Motor neuron (in vitro differentiated cells): ENCODE results near the gene FOXRED1. TPM values are rescaled to one million over a fixed set of nuclear protein-coding genes. Genes with fewer than 3 reads are reported as not detected.
"Not testable (repeated sequence)": the region's sequence is repeated elsewhere in the genome, so short reads cannot be mapped to it uniquely, and the experiment has no call there.

ENCODE experiments used
- ATAC-seq, 8 experiments: fragments of 200-7000 bp; cut with Tn5 transposase; replicated peaks in 6 of 8; 2 replicates each; pipeline ENCODE4 v1.8.0; 2021; ENCODE audit warnings: mild to moderate bottlenecking in 8 of 8, moderate library complexity in 8 of 8
- H3K27ac ChIP-seq, 2 donors: fragments of 250-450 bp; sonication (Bioruptor Pico); 2 replicates each; pipeline ENCODE4 v1.9.0; 2021; ENCODE audit warnings: antibody characterized with exemption in 2 of 2, mild to moderate bottlenecking in 2 of 2, moderate library complexity in 1 of 2
- H3K4me1 ChIP-seq, 2 donors: fragments of 250-450 bp; sonication (Bioruptor Pico); replicated peaks in 1 of 2; 2 replicates each; pipeline ENCODE4 v1.6.1; 2021; ENCODE audit warnings: antibody characterized with exemption in 2 of 2, mild to moderate bottlenecking in 2 of 2, moderate library complexity in 1 of 2
- H3K4me3 ChIP-seq, 5 donors: fragments of 250-450 bp; sonication (Bioruptor Pico); 2 replicates each; pipeline ENCODE4 v1.9.0; 2021; ENCODE audit warnings: antibody characterized with exemption in 5 of 5, mild to moderate bottlenecking in 5 of 5, moderate library complexity in 4 of 5
- WGBS, 10 experiments: fragments of 450-650 bp; shearing (Covaris generic); methylation state at CpG; one replicate each; pipeline ENCODE4 v1.0.0; 2022; 5-methylcytosine and 5-hydroxymethylcytosine counted together
- in situ Hi-C, 9 experiments: fragments of 400-800 bp; cut with MboI; loops; one replicate each; pipeline ENCODE4 v1.15.0; 2021; ENCODE audit warnings: low sequenced_read_pairs in 9 of 9, low pct_unique_long_range_greater_than_20kb in 2 of 9; ENCODE audit not compliant: unreplicated experiment in 9 of 9
- total RNA-seq, 8 experiments: library from RNA; unstranded; fragments of 300-600 nt; gene quantifications; 2 replicates each; pipeline versions ENCODE4 v1.2.3 to v1.2.4, GENCODE V29; 2022

The FOXRED1 gene
- total RNA-seq, 8 experiments from 2014 or later: 15.4 to 43.9 (median 30.9) TPM

- WGBS, 10 experiments: 60 to 100% (median 97%) methylated on average over 1 to 5 of the region's 5 CpGs; no CpG with 5 or more reads in 2 of the 10 experiments
- H3K4me1 ChIP-seq, in situ Hi-C loops: not testable (repeated sequence)
These were observed 13.4 kb upstream of the FOXRED1 start for GRCh38 chr11:126255507-126255906.

DNA sequence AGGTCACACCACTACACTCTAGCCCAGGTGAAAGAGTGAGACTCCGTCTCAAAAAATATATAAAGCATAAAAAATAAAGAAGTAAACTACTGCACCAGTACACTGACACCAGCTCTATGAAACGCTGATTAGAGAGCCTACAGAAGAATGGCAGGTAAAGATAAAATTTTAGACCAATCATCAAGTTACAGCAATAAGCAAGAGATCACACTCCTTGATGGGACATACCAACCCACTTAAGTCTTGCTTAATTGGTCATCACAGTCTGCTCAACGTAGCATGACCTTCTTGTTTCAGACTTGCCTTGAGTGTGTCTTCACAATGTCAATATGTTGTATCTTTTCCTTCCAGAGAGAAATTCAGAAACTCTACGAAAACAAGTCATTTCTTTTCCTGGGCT, 12.7 kb upstream of the FOXRED1 start:
- ATAC-seq: no peak
- in situ Hi-C loops: no loop called here
- Histone ChIP-seq H3K4me3 (no peak overlapping the region), H3K27ac (no peak overlapping the region), H3K4me1 (no peaks in the 10 kb centered on the region)
- 76 to 100% (median 93%) methylated on average over 1 to 3 of the region's 4 CpGs; no CpG with 5 or more reads in 2 of the 10 experiments for WGBS, 10 experiments

More at GRCh38 chr11:126255507-126255906, 13.4 kb upstream of the FOXRED1 start:
- not testable (repeated sequence) for H3K27ac ChIP-seq, H3K4me3 ChIP-seq, ATAC-seq

GRCh38 chr11:126257144-126257543, 11.8 kb upstream of the FOXRED1 start:
- in situ Hi-C loops: no loop called here
- 33 to 100% (median 98%) methylated on average over 1 to 2 of the region's 2 CpGs for WGBS, 10 experiments
- ATAC-seq: no peak
- no peak overlapping the region for H3K27ac ChIP-seq
- H3K4me3 ChIP-seq: no peak overlapping the region
- no peaks in the 10 kb centered on the region for H3K4me1 ChIP-seq

DNA sequence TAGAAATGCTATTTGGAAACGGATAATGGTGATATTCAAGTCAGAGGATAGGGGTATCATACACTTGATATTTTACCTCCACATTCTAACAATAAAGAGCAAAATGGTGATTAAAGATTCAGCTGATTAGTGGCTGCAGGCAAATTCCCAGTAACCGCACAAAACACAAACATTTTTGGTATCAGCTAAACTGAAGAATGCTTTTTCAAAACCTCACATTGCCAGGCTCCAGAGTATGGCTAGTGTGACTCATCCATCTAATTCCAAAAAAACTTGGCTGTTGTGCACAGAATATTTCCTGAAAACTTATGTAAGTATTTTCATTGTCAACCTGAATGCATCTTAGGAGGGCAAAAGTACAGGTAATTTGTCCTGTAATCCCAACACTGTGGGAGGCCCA, 11.2 kb upstream of the FOXRED1 start:
- ATAC-seq: no peak
- Histone ChIP-seq H3K4me3 (no peak overlapping the region), H3K27ac (no peak overlapping the region), H3K4me1 (no peaks in the 10 kb centered on the region)
- WGBS, 10 experiments: 60 to 100% (median 100%) methylated on average over 1 to 2 of the region's 2 CpGs; no CpG with 5 or more reads in 1 of the 10 experiments
- in situ Hi-C loops: no loop called here

GRCh38 chr11:126262216-126262615, 6.7 kb upstream of the FOXRED1 start:
- in situ Hi-C loops: no loop called here
- WGBS, 10 experiments: 89 to 100% (median 98%) methylated on average over 2 to 5 of the region's 6 CpGs; no CpG with 5 or more reads in 4 of the 10 experiments
- Histone ChIP-seq H3K4me1 (peaks cover under 1 to 2% of the 10 kb centered on the region in 2 donors), H3K4me3 (no peak overlapping the region), H3K27ac (no peak overlapping the region)
- peak in 1 of 8 experiments; percentile 18 for ATAC-seq

GRCh38 chr11:126263489-126263888, 5.5 kb upstream of the FOXRED1 start:
- ATAC-seq: peak in 3 of 8 experiments; percentile 4 to 27 (median 20)
- in situ Hi-C loops: no loop called here
- WGBS, 10 experiments: 72 to 100% (median 96%) methylated on average over 1 to 4 of the region's 6 CpGs; no CpG with 5 or more reads in 6 of the 10 experiments
- no peak overlapping the region for H3K27ac ChIP-seq
- peaks cover 7 to 10% of the 10 kb centered on the region in 2 donors for H3K4me1 ChIP-seq
- no peak overlapping the region for H3K4me3 ChIP-seq

GRCh38 chr11:126265811-126266210, 3.1 kb upstream of the FOXRED1 start:
- Histone ChIP-seq H3K4me3 (no peak overlapping the region), H3K4me1 (peaks cover 10 to 17% of the 10 kb centered on the region in 2 donors), H3K27ac (no peak overlapping the region)
- in situ Hi-C loops: no loop called here
- ATAC-seq: no peak
- 75 to 100% (median 90%) methylated on average over 1 to 7 of the region's 8 CpGs; no CpG with 5 or more reads in 3 of the 10 experiments for WGBS, 10 experiments

DNA sequence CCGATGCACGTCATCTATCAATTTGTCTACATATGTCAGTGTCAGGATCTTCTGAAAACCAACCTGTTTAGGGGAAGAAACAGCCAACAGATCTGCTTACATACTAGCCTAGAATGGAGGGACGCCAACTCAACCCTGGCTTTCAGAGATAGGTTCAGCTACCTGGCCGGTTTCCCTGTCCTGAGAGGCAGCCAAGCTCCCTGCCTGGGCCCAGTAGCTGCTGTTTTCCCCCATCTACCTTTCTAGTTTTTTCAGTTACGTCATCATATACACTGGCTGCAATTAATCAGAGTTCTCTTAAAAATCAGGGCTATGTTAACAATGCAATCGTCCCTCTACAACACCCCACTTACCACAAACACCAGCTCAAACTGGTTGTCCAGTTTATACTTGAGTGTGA, 1.3 kb upstream of the FOXRED1 start:
- ATAC-seq: no peak
- peak overlapping the region; percentile 71 to 96 (median 78) for H3K4me3 ChIP-seq
- H3K27ac ChIP-seq: peak overlapping the region; percentile 96 to 100
- 18 to 100% (median 73%) methylated on average over 1 to 4 of the region's 6 CpGs; no CpG with 5 or more reads in 2 of the 10 experiments for WGBS, 10 experiments
- in situ Hi-C loops: no loop called here
- H3K4me1 ChIP-seq: peaks cover 10 to 17% of the 10 kb centered on the region in 2 donors

- peak; percentile 24 to 55 (median 34) for ATAC-seq
- WGBS, 10 experiments: 0% methylated on average over 2 to 6 of the region's 23 CpGs; no CpG with 5 or more reads in 5 of the 10 experiments
- peak overlapping the region; percentile 96 to 100 for H3K27ac ChIP-seq
- H3K4me3 ChIP-seq: peak overlapping the region; percentile 71 to 96 (median 78)
- in situ Hi-C loops: no loop called here
- peaks cover 10 to 17% of the 10 kb centered on the region in 2 donors for H3K4me1 ChIP-seq
These were observed 620 bp upstream of the FOXRED1 start for GRCh38 chr11:126268361-126268707.

- peak in 2 of 8 experiments; percentile 9 to 15 for ATAC-seq
- 96 to 100% (median 100%) methylated on average over 1 to 9 of the region's 11 CpGs; no CpG with 5 or more reads in 4 of the 10 experiments for WGBS, 10 experiments
- Histone ChIP-seq H3K27ac (no peak overlapping the region), H3K4me1 (peaks cover 0 to 5% of the 10 kb centered on the region in 2 donors), H3K4me3 (no peak overlapping the region)
- in situ Hi-C loops: no loop called here
These were observed 8.4 kb downstream of the FOXRED1 start for GRCh38 chr11:126277322-126277721.

- 88 to 100% (median 100%) methylated on average over 1 of the region's 4 CpGs; no CpG with 5 or more reads in 7 of the 10 experiments for WGBS, 10 experiments
- peak in 5 of 8 experiments; percentile 20 to 42 (median 33) for ATAC-seq
These were observed 8.8 kb downstream of the FOXRED1 start for GRCh38 chr11:126277780-126278179.

GRCh38 chr11:126279191-126279590, 10.2 kb downstream of the FOXRED1 start:
- no peak overlapping the region for H3K27ac ChIP-seq
- no peak for ATAC-seq
- peaks cover 6 to 9% of the 10 kb centered on the region in 2 donors for H3K4me1 ChIP-seq
- no peak overlapping the region for H3K4me3 ChIP-seq
- 37 to 100% (median 82%) methylated on average over 1 to 6 of the region's 8 CpGs; no CpG with 5 or more reads in 1 of the 10 experiments for WGBS, 10 experiments
- in situ Hi-C loops: no loop called here

More at GRCh38 chr11:126277780-126278179, 8.8 kb downstream of the FOXRED1 start:
- in situ Hi-C loops: no loop called here
- no peak overlapping the region for H3K27ac ChIP-seq
- H3K4me1 ChIP-seq: peaks cover 0 to 6% of the 10 kb centered on the region in 2 donors
- H3K4me3 ChIP-seq: no peak overlapping the region

GRCh38 chr11:126280595-126280994, 11.6 kb downstream of the FOXRED1 start:
- H3K27ac ChIP-seq: no peak overlapping the region
- in situ Hi-C loops: no loop called here
- H3K4me1 ChIP-seq: peaks cover 6 to 9% of the 10 kb centered on the region in 2 donors
- WGBS, 10 experiments: 77 to 100% (median 92%) methylated on average over 1 to 5 of the region's 5 CpGs; no CpG with 5 or more reads in 3 of the 10 experiments
- H3K4me3 ChIP-seq: no peak overlapping the region
- no peak for ATAC-seq

GRCh38 chr11:126281245-126281644, 12.3 kb downstream of the FOXRED1 start:
- ATAC-seq: no peak

More at GRCh38 chr11:126281245-126281644, 12.3 kb downstream of the FOXRED1 start:
- Histone ChIP-seq H3K27ac (no peak overlapping the region), H3K4me1 (peaks cover 6 to 9% of the 10 kb centered on the region in 2 donors), H3K4me3 (no peak overlapping the region)
- in situ Hi-C loops: no loop called here
- WGBS, 10 experiments: 60 to 100% (median 80%) methylated on average over 1 to 2 of the region's 6 CpGs; no CpG with 5 or more reads in 4 of the 10 experiments
